ENCODE results near the gene VIPR1. TPM values are rescaled to one million over a fixed set of nuclear protein-coding genes. Genes with fewer than 3 reads are reported as not detected.
A peak's percentile ranks its signal among the peaks of the same experiment; 100 is the strongest.

VIPR1 gene
- total RNA-seq, 1 donor from 2014 or later, result 184 TPM

- intact Hi-C loops (cut with DNase I), result no loop called here
- Histone ChIP-seq H3K27ac (peak overlapping the region; percentile 48), H3K9me3 (no peaks in the 10 kb centered on the region), H3K36me3 (no peaks in the 10 kb centered on the region), H3K4me3 (no peak overlapping the region), H3K4me1 (peaks cover 4% of the 10 kb centered on the region), H3K27me3 (no peaks in the 10 kb centered on the region)
- peak; percentile 94 for ATAC-seq
- TF ChIP-seq CTCF (IDR thresholded peaks at IDR 0.05), result no peak
- peak; percentile 87 for DNase-seq
These were observed 12.2 kb upstream of the VIPR1 start for GRCh38 chr3:42490243-42490642.

GRCh38 chr3:42491881-42492507 lies 10.4 kb upstream of the VIPR1 start:
- no peaks in the 10 kb centered on the region for H3K36me3 ChIP-seq
- H3K4me3 ChIP-seq, result no peak overlapping the region
- TF ChIP-seq CTCF (IDR thresholded peaks at IDR 0.05), result no peak
- no peak overlapping the region for H3K27ac ChIP-seq
- no peaks in the 10 kb centered on the region for H3K27me3 ChIP-seq
- intact Hi-C loops (cut with DNase I), result no loop called here
- H3K4me1 ChIP-seq, result peaks cover 4% of the 10 kb centered on the region
- peak; percentile 46 for DNase-seq
- no peak for ATAC-seq
- H3K9me3 ChIP-seq, result no peaks in the 10 kb centered on the region

GRCh38 chr3:42492508-42493080 lies 9.8 kb upstream of the VIPR1 start:
- Histone ChIP-seq H3K9me3 (no peaks in the 10 kb centered on the region), H3K27ac (no peak overlapping the region), H3K4me3 (no peak overlapping the region), H3K4me1 (peaks cover 4% of the 10 kb centered on the region), H3K36me3 (no peaks in the 10 kb centered on the region), H3K27me3 (no peaks in the 10 kb centered on the region)
- peak; percentile 15 for ATAC-seq
- peak; percentile 37 for DNase-seq
- intact Hi-C loops (cut with DNase I), result no loop called here
- no peak for TF ChIP-seq CTCF (IDR thresholded peaks at IDR 0.05)

GRCh38 chr3:42493126-42493797 lies 9.2 kb upstream of the VIPR1 start:
- peak; percentile 32 for DNase-seq

GRCh38 chr3:42493798-42494151 lies 8.7 kb upstream of the VIPR1 start:
- H3K4me1 ChIP-seq, result peaks cover 4% of the 10 kb centered on the region
- H3K27me3 ChIP-seq, result no peaks in the 10 kb centered on the region
- intact Hi-C loops (cut with DNase I), result no loop called here
- no peak for ATAC-seq
- no peak for TF ChIP-seq CTCF (IDR thresholded peaks at IDR 0.05)
- DNase-seq, result peak; percentile 54
- no peaks in the 10 kb centered on the region for H3K36me3 ChIP-seq
- no peaks in the 10 kb centered on the region for H3K9me3 ChIP-seq
- H3K27ac ChIP-seq, result no peak overlapping the region
- H3K4me3 ChIP-seq, result no peak overlapping the region

More at GRCh38 chr3:42493126-42493797, 9.2 kb upstream of the VIPR1 start:
- Histone ChIP-seq H3K9me3 (no peaks in the 10 kb centered on the region), H3K27me3 (no peaks in the 10 kb centered on the region), H3K36me3 (no peaks in the 10 kb centered on the region), H3K27ac (no peak overlapping the region), H3K4me3 (no peak overlapping the region), H3K4me1 (peaks cover 4% of the 10 kb centered on the region)
- intact Hi-C loops (cut with DNase I), result no loop called here
- TF ChIP-seq CTCF (IDR thresholded peaks at IDR 0.05), result no peak
- no peak for ATAC-seq
